HepG2 (cell line): ENCODE measurements around the gene KLF16. TPM values are rescaled to one million over a fixed set of nuclear protein-coding genes. Genes with fewer than 3 reads are reported as not detected.
A peak's percentile ranks its signal among the peaks of the same experiment; 100 is the strongest.

Experiments used
- AKAP8 ChIP-seq: sonication (generic); formaldehyde crosslinking; IDR thresholded peaks from 2 replicates; pipeline ENCODE4 v1.5.1; 2020; ENCODE audit warnings: mild to moderate bottlenecking, missing genetic modification reagents
- CBX5 ChIP-seq: sonication (generic); formaldehyde crosslinking; IDR thresholded peaks from 2 replicates; pipeline ENCODE4 v1.4.0; 2020; ENCODE audit warnings: missing genetic modification reagents, borderline replicate concordance
- ELF3 ChIP-seq: IDR thresholded peaks from 2 replicates; pipeline ENCODE4 v1.6.1; 2016; ENCODE audit warnings: missing genetic modification reagents, missing compliant biosample characterization
- FIP1L1 ChIP-seq: fragments of 200-400 bp; formaldehyde crosslinking; IDR thresholded peaks from 2 replicates; pipeline ENCODE4 v1.6.1; 2018; ENCODE audit warnings: low read depth, mild to moderate bottlenecking, low read length, moderate library complexity, borderline replicate concordance; ENCODE audit not compliant: insufficient read depth
- GATA4 ChIP-seq: sonication (generic); IDR thresholded peaks from 2 replicates; pipeline ENCODE4 v1.6.1; 2016; ENCODE audit warnings: antibody characterized with exemption, low read depth, borderline replicate concordance
- ISX ChIP-seq: sonication (generic); formaldehyde crosslinking; conservative IDR thresholded peaks from 2 replicates; pipeline ENCODE4 v1.5.0; 2020; ENCODE audit warnings: missing genetic modification reagents
- MTF1 ChIP-seq: sonication (generic); formaldehyde crosslinking; IDR thresholded peaks from 2 replicates; pipeline ENCODE4 v1.5.0; 2020; ENCODE audit warnings: missing genetic modification reagents
- NCOA5 ChIP-seq: sonication (generic); formaldehyde crosslinking; IDR thresholded peaks from 2 replicates; pipeline ENCODE4 v1.4.0; 2020; ENCODE audit warnings: missing genetic modification reagents
- NFIC ChIP-seq: IDR thresholded peaks from 2 replicates; pipeline ENCODE4 v1.6.1; 2012; ENCODE audit warnings: mild to moderate bottlenecking, low read length, inconsistent platforms
- RBM39 ChIP-seq: fragments of 200-400 bp; formaldehyde crosslinking; IDR thresholded peaks from one replicate; pipeline ENCODE4 v1.6.1; 2018; ENCODE audit warnings: antibody characterized with exemption, mild to moderate bottlenecking, low read depth, low read length; ENCODE audit not compliant: poor library complexity, severe bottlenecking
- SUZ12 ChIP-seq: fragments of 150-350 bp; IDR thresholded peaks from 2 replicates; pipeline ENCODE4 v1.6.1; 2014; ENCODE audit warnings: low read depth, low read length
- ZFP36L2 ChIP-seq: sonication (generic); formaldehyde crosslinking; IDR thresholded peaks from 2 replicates; pipeline ENCODE4 v1.4.0; 2020; ENCODE audit warnings: missing genetic modification reagents
- ZNF33A ChIP-seq: sonication (generic); formaldehyde crosslinking; IDR thresholded peaks from 2 replicates; pipeline ENCODE4 v1.5.1; 2020; ENCODE audit warnings: missing genetic modification reagents, mild to moderate bottlenecking, moderate library complexity, borderline replicate concordance
- ZNF343 ChIP-seq: sonication (generic); formaldehyde crosslinking; IDR thresholded peaks from 2 replicates; pipeline ENCODE4 v1.4.0; 2020; ENCODE audit warnings: mild to moderate bottlenecking, missing genetic modification reagents
- ZNF431 ChIP-seq: sonication (generic); formaldehyde crosslinking; IDR thresholded peaks from 2 replicates; pipeline ENCODE4 v1.9.0; 2022; ENCODE audit warnings: missing genetic modification reagents, low read depth, mild to moderate bottlenecking, borderline replicate concordance
- ZNF468 ChIP-seq: sonication (generic); formaldehyde crosslinking; IDR thresholded peaks from 2 replicates; pipeline ENCODE4 v1.8.0; 2022; ENCODE audit warnings: mild to moderate bottlenecking, moderate library complexity, missing genetic modification reagents
- ZNF577 ChIP-seq: sonication (generic); formaldehyde crosslinking; IDR thresholded peaks from 2 replicates; pipeline ENCODE4 v1.4.0; 2020; ENCODE audit warnings: mild to moderate bottlenecking, low read depth, missing genetic modification reagents, borderline replicate concordance
- polyA plus RNA-seq, 8 experiments: library from polyadenylated mRNA; depleted of rRNA in 3 of 8; stranded (reverse) in 7 of 8; unstranded in 1 of 8; fragments of >200 nt; fragmentation: Illumina TruSeq in 4 of 8; extraction: Trizol in 4 of 8; gene quantifications; 2 replicates each; pipeline versions ENCODE4 v1.2.1 to v1.2.3, GENCODE V29; 2011 to 2016; ENCODE audit warnings: low read depth in 4 of 8, missing spikeins in 1 of 8, mixed read lengths in 1 of 8; ENCODE audit not compliant: insufficient read depth in 1 of 8
- total RNA-seq, 5 experiments: library from RNA; depleted of rRNA; stranded (reverse); fragments of >200 nt; fragmentation: Illumina TruSeq; extraction: Trizol; gene quantifications; 2 replicates each; pipeline ENCODE4 v1.2.3, GENCODE V29; 2016; ENCODE audit warnings: low read depth in 1 of 5
- TF ChIP-seq, protein P1 (sequence below): IDR thresholded peaks from 2 replicates; pipeline ENCODE4 v1.6.1; 2016; ENCODE audit warnings: missing compliant biosample characterization, missing genetic modification reagents, borderline replicate concordance
- TF ChIP-seq, protein P2 (sequence below): sonication (generic); formaldehyde crosslinking; IDR thresholded peaks from 2 replicates; pipeline ENCODE4 v1.5.0; 2020; ENCODE audit warnings: missing genetic modification reagents, mild to moderate bottlenecking, borderline replicate concordance
- TF ChIP-seq, protein P3 (sequence below): sonication (generic); formaldehyde crosslinking; IDR thresholded peaks from 2 replicates; pipeline ENCODE4 v1.5.0; 2020; ENCODE audit warnings: mild to moderate bottlenecking, missing genetic modification reagents
- TF ChIP-seq, protein P4 (sequence below): sonication (generic); formaldehyde crosslinking; IDR thresholded peaks from 2 replicates; pipeline ENCODE4 v1.5.1; 2020; ENCODE audit warnings: missing genetic modification reagents, mild to moderate bottlenecking, borderline replicate concordance

KLF16 gene
- total and polyA plus RNA-seq, 2 of the 13 experiments (the other 11 are each of a cell fraction or from before 2014, with no cell fraction given), result 3.5 to 6.7 TPM

DNA sequence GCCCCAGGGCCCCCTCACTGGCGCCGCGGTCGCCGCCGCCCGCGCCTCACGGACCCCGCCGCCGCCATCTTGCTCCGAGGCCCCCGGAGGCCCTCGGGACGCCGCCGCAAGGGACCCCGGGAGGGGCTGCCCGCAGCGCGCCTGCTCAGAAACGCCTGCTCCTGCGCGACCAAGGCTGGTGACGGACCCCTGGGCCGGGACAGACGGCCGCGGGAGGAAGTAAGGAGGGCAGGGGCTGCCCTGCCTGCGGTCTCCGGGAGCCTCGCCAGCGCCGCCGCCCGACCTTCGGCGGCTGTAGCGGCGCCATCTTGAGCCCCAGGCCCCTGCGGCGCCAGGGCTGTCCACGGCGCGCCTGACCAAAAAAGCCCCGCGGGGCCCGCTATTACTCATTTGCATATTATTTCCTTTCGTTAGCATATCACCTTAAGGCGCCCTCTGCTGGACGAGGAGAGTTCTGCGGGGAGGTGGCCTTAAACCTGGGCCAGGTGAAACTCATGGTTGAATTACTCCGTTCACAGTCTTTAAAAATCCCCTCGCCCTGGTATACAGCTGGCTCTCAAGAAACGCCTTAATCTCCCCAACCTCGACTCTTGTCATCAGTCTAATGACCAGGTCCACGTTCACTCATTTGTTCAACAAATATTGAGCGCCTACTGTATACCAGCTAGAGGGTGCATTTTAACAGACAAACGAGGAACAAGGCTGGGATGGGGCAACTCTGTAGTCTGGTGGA is 14.8 kb downstream of the KLF16 start, which contains the start of gene REXO1 (continued):
- TF ChIP-seq, protein P1, sequence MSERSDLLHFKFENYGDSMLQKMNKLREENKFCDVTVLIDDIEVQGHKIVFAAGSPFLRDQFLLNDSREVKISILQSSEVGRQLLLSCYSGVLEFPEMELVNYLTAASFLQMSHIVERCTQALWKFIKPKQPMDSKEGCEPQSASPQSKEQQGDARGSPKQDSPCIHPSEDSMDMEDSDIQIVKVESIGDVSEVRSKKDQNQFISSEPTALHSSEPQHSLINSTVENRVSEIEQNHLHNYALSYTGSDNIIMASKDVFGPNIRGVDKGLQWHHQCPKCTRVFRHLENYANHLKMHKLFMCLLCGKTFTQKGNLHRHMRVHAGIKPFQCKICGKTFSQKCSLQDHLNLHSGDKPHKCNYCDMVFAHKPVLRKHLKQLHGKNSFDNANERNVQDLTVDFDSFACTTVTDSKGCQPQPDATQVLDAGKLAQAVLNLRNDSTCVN, result 0 out of 2 replicates have a peak, but pooled peaks have one; percentile 26
- no peak for TF ChIP-seq FIP1L1
- TF ChIP-seq MTF1 (CRISPR knock-in tag), result no peak
- TF ChIP-seq, protein P2, sequence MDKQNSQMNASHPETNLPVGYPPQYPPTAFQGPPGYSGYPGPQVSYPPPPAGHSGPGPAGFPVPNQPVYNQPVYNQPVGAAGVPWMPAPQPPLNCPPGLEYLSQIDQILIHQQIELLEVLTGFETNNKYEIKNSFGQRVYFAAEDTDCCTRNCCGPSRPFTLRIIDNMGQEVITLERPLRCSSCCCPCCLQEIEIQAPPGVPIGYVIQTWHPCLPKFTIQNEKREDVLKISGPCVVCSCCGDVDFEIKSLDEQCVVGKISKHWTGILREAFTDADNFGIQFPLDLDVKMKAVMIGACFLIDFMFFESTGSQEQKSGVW (CRISPR knock-in tag), result no peak
- no peak for TF ChIP-seq NCOA5 (CRISPR knock-in tag)
- no peak for TF ChIP-seq ISX
- TF ChIP-seq CBX5, result 0 out of 2 replicates have a peak, but pooled peaks have one; percentile 37
- no peak for TF ChIP-seq ZNF577 (CRISPR knock-in tag)
- peak; percentile 48; the same call in 1 of the 2 replicates for TF ChIP-seq ELF3 (CRISPR knock-in tag)
- TF ChIP-seq, protein P3, sequence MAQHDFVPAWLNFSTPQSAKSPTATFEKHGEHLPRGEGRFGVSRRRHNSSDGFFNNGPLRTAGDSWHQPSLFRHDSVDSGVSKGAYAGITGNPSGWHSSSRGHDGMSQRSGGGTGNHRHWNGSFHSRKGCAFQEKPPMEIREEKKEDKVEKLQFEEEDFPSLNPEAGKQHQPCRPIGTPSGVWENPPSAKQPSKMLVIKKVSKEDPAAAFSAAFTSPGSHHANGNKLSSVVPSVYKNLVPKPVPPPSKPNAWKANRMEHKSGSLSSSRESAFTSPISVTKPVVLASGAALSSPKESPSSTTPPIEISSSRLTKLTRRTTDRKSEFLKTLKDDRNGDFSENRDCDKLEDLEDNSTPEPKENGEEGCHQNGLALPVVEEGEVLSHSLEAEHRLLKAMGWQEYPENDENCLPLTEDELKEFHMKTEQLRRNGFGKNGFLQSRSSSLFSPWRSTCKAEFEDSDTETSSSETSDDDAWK (CRISPR knock-in tag), result no peak
- TF ChIP-seq NFIC, result no peak
- no peak for TF ChIP-seq ZNF33A (CRISPR knock-in tag)
- TF ChIP-seq AKAP8 (CRISPR knock-in tag), result peak; percentile 87; the same call in 1 of the 2 replicates
- TF ChIP-seq ZNF343 (CRISPR knock-in tag), result no peak
- TF ChIP-seq ZFP36L2 (CRISPR knock-in tag), result no peak
- TF ChIP-seq, protein P4, sequence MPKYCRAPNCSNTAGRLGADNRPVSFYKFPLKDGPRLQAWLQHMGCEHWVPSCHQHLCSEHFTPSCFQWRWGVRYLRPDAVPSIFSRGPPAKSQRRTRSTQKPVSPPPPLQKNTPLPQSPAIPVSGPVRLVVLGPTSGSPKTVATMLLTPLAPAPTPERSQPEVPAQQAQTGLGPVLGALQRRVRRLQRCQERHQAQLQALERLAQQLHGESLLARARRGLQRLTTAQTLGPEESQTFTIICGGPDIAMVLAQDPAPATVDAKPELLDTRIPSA (CRISPR knock-in tag), result 0 out of 2 replicates have a peak, but pooled peaks have one; percentile 35
- TF ChIP-seq ZNF468 (CRISPR knock-in tag), result no peak
- TF ChIP-seq RBM39, result peak; percentile 39
- no peak for TF ChIP-seq ZNF431 (CRISPR knock-in tag)
- TF ChIP-seq SUZ12, result peak; percentile 16; the same call in 1 of the 2 replicates
- TF ChIP-seq GATA4, result peak; percentile 22; the same call in 1 of the 2 replicates
